ENCODE data around the gene STOX1. TPM values are rescaled to one million over a fixed set of nuclear protein-coding genes. Genes with fewer than 3 reads are reported as not detected.

The STOX1 gene
- total and polyA plus RNA-seq, 2 of the 13 experiments (the other 11 are each of a cell fraction or from before 2014, with no cell fraction given), result 2.5 to 6.0 TPM

- 0 out of 2 replicates have a peak, but pooled peaks have one; percentile 8 for TF ChIP-seq PRDM10 (CRISPR knock-in tag; IDR thresholded peaks at IDR 0.05; ENCODE audit: low read depth)
- TF ChIP-seq KLF15 (CRISPR knock-in tag; IDR thresholded peaks at IDR 0.05; ENCODE audit: borderline replicate concordance), result peak; percentile 63; the same call in 1 of the 2 replicates
- TF ChIP-seq MYC (CRISPR knock-in tag; IDR thresholded peaks at IDR 0.05; ENCODE audit: borderline replicate concordance), result peak; percentile 86
- TF ChIP-seq ZNF678 (CRISPR knock-in tag; IDR thresholded peaks at IDR 0.05), result 0 out of 2 replicates have a peak, but pooled peaks have one; percentile 57
- TF ChIP-seq ZNF446 (CRISPR knock-in tag; IDR thresholded peaks at IDR 0.05), result 0 out of 2 replicates have a peak, but pooled peaks have one; percentile 60
- peak; percentile 79; the same call in 1 of the 2 replicates for TF ChIP-seq DZIP1 (CRISPR knock-in tag; IDR thresholded peaks at IDR 0.05)
- peak; percentile 21; the same call in 1 of the 2 replicates for TF ChIP-seq ZBTB33 (CRISPR knock-in tag; IDR thresholded peaks at IDR 0.05)
- no peak for TF ChIP-seq ZNF382 (CRISPR knock-in tag; IDR thresholded peaks at IDR 0.05; ENCODE audit: borderline replicate concordance)
- 0 out of 2 replicates have a peak, but pooled peaks have one; percentile 32 for TF ChIP-seq PRDM15 (CRISPR knock-in tag; IDR thresholded peaks at IDR 0.05)
- TF ChIP-seq SIX4 (CRISPR knock-in tag; IDR thresholded peaks at IDR 0.05), result 0 out of 2 replicates have a peak, but pooled peaks have one; percentile 28
- TF ChIP-seq FOXO4 (CRISPR knock-in tag; conservative IDR thresholded peaks at IDR 0.05), result no peak
Measured at GRCh38 chr10:68900427-68901104, 73.2 kb downstream of the STOX1 start (continued).
